ENCODE data around the gene PPP6R1. TPM values are rescaled to one million over a fixed set of nuclear protein-coding genes. Genes with fewer than 3 reads are reported as not detected.

Gene PPP6R1, protein sequence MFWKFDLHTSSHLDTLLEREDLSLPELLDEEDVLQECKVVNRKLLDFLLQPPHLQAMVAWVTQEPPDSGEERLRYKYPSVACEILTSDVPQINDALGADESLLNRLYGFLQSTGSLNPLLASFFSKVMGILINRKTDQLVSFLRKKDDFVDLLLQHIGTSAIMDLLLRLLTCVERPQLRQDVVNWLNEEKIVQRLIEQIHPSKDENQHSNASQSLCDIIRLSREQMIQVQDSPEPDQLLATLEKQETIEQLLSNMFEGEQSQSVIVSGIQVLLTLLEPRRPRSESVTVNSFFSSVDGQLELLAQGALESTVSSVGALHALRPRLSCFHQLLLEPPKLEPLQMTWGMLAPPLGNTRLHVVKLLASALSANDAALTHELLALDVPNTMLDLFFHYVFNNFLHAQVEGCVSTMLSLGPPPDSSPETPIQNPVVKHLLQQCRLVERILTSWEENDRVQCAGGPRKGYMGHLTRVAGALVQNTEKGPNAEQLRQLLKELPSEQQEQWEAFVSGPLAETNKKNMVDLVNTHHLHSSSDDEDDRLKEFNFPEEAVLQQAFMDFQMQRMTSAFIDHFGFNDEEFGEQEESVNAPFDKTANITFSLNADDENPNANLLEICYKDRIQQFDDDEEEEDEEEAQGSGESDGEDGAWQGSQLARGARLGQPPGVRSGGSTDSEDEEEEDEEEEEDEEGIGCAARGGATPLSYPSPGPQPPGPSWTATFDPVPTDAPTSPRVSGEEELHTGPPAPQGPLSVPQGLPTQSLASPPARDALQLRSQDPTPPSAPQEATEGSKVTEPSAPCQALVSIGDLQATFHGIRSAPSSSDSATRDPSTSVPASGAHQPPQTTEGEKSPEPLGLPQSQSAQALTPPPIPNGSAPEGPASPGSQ
- total RNA-seq, result 70.1 to 73.0 TPM (median 71.5 TPM) in 3 replicates

DNA sequence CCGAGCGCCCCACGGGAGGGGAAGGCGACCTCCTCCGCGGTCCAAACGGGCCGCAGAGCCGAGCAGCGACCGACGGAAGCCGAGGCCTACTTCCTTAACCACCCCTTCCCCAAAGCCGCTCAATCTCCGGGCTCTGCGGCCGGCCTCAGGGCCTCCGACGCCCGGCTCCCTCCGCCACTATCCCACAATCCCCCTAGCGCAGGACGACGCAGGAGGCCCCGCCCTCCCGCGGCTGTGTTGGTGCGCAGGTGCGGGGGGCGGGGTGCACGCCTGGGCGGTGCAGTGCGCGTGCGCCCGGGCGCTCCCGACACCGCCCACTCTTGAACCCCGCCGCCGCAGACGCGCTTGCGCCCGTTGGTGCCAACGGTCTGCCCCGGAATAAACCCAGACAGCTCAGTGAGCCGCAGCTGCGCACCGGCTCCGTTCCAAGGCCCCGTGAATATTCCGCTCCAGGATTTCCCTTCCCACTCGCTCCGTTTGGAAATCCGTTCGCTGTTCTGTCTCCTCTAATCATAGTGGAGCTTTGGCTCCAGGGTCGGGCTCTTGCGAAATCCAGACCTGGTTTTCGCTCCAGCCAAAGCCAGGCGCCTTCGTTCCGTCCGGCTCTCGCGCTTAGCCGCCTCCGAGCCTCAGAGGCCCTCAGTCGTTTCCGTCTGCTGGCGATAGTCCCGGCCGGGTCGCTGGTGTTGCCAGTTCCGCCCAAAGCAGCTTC, at the start of gene PPP6R1:
Gene PPP6R1, minus strand, starts transcription at position 190 of the 712 bp plus-strand sequence. CDS start 11,914 bp downstream, outside the sequence.
- TF ChIP-seq, protein P1, sequence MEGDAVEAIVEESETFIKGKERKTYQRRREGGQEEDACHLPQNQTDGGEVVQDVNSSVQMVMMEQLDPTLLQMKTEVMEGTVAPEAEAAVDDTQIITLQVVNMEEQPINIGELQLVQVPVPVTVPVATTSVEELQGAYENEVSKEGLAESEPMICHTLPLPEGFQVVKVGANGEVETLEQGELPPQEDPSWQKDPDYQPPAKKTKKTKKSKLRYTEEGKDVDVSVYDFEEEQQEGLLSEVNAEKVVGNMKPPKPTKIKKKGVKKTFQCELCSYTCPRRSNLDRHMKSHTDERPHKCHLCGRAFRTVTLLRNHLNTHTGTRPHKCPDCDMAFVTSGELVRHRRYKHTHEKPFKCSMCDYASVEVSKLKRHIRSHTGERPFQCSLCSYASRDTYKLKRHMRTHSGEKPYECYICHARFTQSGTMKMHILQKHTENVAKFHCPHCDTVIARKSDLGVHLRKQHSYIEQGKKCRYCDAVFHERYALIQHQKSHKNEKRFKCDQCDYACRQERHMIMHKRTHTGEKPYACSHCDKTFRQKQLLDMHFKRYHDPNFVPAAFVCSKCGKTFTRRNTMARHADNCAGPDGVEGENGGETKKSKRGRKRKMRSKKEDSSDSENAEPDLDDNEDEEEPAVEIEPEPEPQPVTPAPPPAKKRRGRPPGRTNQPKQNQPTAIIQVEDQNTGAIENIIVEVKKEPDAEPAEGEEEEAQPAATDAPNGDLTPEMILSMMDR (IDR thresholded peaks at IDR 0.05; ENCODE audit: unreplicated experiment), result no peak
- no peaks in the 10 kb centered on the region for H3K27me3 Mint-ChIP-seq (ENCODE audit: low read depth)
- no peaks in the 10 kb centered on the region for H3K9me3 Mint-ChIP-seq
- peak within 1 kb of the TSS; percentile 98 for H3K27ac Mint-ChIP-seq
- peak within 1 kb of the TSS; percentile 99 for H3K4me3 Mint-ChIP-seq
- DNase-seq (ENCODE audit: low spot score in 2 of 2, unreplicated experiment in 2 of 2), result peak; percentile 96 to 99
- peaks cover 37% of the 10 kb centered on the region for H3K4me1 Mint-ChIP-seq
- H3K36me3 Mint-ChIP-seq, result no peaks in the 10 kb centered on the region

DNA sequence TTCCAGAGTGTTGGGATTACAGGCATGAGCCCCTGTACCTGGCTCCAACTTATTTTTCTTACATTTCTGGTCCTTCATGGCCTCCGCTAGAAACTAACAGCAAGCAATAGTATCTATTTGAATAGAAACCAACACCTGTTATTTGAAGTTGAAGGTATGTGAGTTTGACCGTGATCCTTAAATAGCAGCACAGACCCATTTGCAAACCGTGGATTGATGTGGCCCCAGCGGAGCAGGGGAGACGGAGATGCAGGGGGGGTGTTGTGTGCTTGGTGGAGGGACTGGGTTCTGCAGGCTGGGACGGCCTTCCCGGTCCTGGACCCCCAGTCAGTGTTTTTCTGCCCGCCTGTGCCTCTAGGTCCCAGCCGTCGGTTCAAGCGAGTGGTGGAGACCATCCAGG, 49.5 kb upstream of the PPP6R1 start:
- no peaks in the 10 kb centered on the region for H3K27me3 Mint-ChIP-seq (ENCODE audit: low read depth)
- TF ChIP-seq, protein P1 (IDR thresholded peaks at IDR 0.05; ENCODE audit: unreplicated experiment), result no peak
- no peak for DNase-seq (ENCODE audit: low spot score in 2 of 2, unreplicated experiment in 2 of 2)
- H3K9me3 Mint-ChIP-seq, result no peaks in the 10 kb centered on the region
- peaks cover 2% of the 10 kb centered on the region for H3K4me1 Mint-ChIP-seq
- no peak overlapping the region for H3K4me3 Mint-ChIP-seq
- H3K27ac Mint-ChIP-seq, result no peak overlapping the region
- peaks cover 27% of the 10 kb centered on the region for H3K36me3 Mint-ChIP-seq

DNA sequence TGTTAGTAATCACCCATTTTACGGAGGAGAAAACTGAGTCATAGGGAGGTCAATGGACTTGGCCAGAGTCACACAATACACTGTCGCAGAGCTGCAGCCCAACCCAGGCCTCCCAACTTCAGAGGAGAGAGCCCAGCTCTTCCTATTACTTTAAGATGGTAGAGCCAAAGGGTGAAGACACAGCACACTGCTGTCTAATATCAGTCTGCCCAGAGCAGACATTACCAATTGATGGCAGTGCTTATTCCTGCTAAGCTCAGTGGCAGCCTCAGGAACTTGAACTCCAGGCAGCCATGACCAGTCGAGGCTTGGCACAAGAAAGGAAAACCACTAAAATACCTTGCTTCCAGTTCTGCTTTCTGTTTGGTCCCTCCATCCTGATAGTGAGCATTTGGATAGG, 47.9 kb upstream of the PPP6R1 start:
- Mint-ChIP-seq H3K27ac (no peak overlapping the region), H3K27me3 (ENCODE audit: low read depth) (no peaks in the 10 kb centered on the region), H3K4me1 (peaks cover 4% of the 10 kb centered on the region), H3K4me3 (no peak overlapping the region), H3K36me3 (peaks cover 29% of the 10 kb centered on the region), H3K9me3 (no peaks in the 10 kb centered on the region)
- TF ChIP-seq, protein P1 (IDR thresholded peaks at IDR 0.05; ENCODE audit: unreplicated experiment), result no peak
- no peak for DNase-seq (ENCODE audit: low spot score in 2 of 2, unreplicated experiment in 2 of 2)

DNA sequence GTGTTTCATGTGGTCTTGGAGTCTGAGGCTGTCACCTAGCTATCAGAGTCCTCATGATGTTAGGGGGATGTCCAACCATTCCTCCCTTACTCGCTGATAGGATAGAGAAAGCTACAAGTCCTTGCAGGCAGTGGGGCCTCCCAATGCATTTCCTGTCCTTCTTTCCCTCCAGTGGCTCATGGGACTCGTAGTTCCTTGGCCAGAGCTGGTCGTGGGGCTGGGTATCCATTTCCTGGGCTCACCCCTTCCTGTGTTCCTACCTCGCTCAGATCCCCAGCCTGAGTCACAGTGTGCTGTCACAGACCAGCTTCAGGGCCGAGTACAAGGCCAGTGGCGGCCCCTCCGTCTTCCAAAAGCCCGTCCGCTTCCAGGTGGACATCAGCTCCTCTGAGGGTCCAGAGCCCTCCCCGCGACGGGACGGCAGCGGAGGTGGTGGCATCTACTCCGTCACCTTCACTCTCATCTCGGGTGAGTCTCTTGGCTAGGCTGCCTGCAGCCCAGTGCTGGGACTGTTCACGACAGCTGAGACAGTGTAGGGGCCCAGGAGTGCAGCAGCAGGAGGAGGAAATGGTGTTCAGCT, 47.3 kb upstream of the PPP6R1 start:
- Mint-ChIP-seq H3K27me3 (ENCODE audit: low read depth) (no peaks in the 10 kb centered on the region), H3K9me3 (no peaks in the 10 kb centered on the region), H3K4me1 (peaks cover 6% of the 10 kb centered on the region), H3K27ac (no peak overlapping the region), H3K36me3 (peaks cover 29% of the 10 kb centered on the region), H3K4me3 (no peak overlapping the region)
- no peak for DNase-seq (ENCODE audit: low spot score in 2 of 2, unreplicated experiment in 2 of 2)
- TF ChIP-seq, protein P1 (IDR thresholded peaks at IDR 0.05; ENCODE audit: unreplicated experiment), result no peak

DNA sequence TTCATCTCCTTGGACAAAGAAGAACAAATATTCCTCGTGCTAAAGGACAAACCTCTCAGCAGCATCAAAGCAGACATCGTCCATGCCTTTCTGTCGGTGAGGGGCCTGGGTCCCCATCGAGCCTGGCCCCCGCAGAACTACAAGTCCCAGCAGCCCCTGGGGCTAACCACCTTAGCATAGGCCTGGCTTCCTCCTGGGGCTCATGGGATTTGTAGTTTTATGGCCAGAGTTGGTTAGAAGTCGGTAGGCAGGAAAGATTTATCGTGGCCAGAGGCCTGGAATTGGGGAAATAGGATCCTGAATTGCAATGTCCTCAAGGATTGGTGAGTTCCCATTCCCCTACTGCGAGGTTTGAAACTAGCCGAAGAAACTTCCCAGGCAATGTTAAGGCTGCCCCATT, 46.7 kb upstream of the PPP6R1 start:
- Mint-ChIP-seq H3K9me3 (no peaks in the 10 kb centered on the region), H3K36me3 (peaks cover 32% of the 10 kb centered on the region), H3K4me3 (no peak overlapping the region), H3K27me3 (ENCODE audit: low read depth) (no peaks in the 10 kb centered on the region), H3K27ac (no peak overlapping the region), H3K4me1 (peaks cover 6% of the 10 kb centered on the region)
- peak in 1 of 2 experiments; percentile 48 for DNase-seq (ENCODE audit: low spot score in 2 of 2, unreplicated experiment in 2 of 2)
- TF ChIP-seq, protein P1 (IDR thresholded peaks at IDR 0.05; ENCODE audit: unreplicated experiment), result no peak

Measured in mesothelial cell of epicardium (in vitro differentiated cells).